ENCODE measurements around the gene USF2.

DNA sequence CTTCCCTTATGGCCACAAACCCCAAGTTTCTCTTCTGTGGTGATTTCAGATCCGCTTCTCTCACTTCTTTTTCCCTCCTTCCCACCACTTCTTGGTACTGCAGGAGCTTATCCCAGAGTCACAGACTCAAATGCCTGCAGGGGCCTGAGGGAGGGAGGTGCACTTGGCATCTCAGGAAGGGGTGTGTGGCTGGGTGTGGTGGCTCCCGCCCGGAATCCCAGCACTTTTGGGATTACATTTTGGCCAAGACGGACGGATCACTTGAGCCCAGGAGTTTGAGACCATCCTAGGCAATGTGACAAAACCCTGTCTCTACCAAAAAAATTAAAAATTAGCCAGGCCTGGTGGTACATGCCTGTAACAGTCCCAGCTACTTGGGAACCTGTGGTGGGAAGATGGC, 5.6 kb downstream of the USF2 start:
- no peak for TF ChIP-seq REST (IDR thresholded peaks at IDR 0.05; ENCODE audit: low read depth)
- TF ChIP-seq TEAD4 (IDR thresholded peaks at IDR 0.05) = no peak
- no peak for TF ChIP-seq FOXM1 (IDR thresholded peaks at IDR 0.05; ENCODE audit: borderline replicate concordance, low read depth)
- TF ChIP-seq EP300 (IDR thresholded peaks at IDR 0.05; ENCODE audit: borderline replicate concordance) = no peak
- TF ChIP-seq TCF12 (IDR thresholded peaks at IDR 0.05; ENCODE audit: low read depth) = no peak
- no peak for TF ChIP-seq YY1 (IDR thresholded peaks at IDR 0.05; ENCODE audit: low read depth)

Measured in Ishikawa (cell line).